Activated naive CD4-positive, alpha-beta T cell (primary cell): Measurements from ENCODE around the gene RBM14.
"Not testable (repeated sequence)": the region's sequence is repeated elsewhere in the genome, so short reads cannot be mapped to it uniquely, and the experiment has no call there.

Experiments
- DNase-seq, 4 experiments: peaks; one replicate each; lab custom pipeline; 2025; lab: John Stamatoyannopoulos, UW

RBM14 gene

GRCh38 chr11:66632952-66633351, 16.5 kb downstream of the RBM14 start:
- DNase-seq: no peak

- no peak for DNase-seq
Observed at GRCh38 chr11:66636411-66636810, 20.0 kb downstream of the RBM14 start.

GRCh38 chr11:66637557-66638176, 21.2 kb downstream of the RBM14 start:
- DNase-seq: no peak

- DNase-seq: peak; percentile 78 to 91 (median 90)
Observed at GRCh38 chr11:66638177-66639065, 22.0 kb downstream of the RBM14 start, which contains the start of gene RBM4. Gene RBM4, plus strand, starts transcription at chr11:66638703. Its CDS starts 1,009 bp downstream, at chr11:66639712.

- DNase-seq: peak in 2 of 4 experiments; percentile 23 to 42
Observed at GRCh38 chr11:66639066-66639813, 22.8 kb downstream of the RBM14 start.

GRCh38 chr11:66639814-66640340, 23.4 kb downstream of the RBM14 start:
- not testable (repeated sequence) for DNase-seq

GRCh38 chr11:66641834-66642233, 25.4 kb downstream of the RBM14 start:
- DNase-seq: no peak

- no peak for DNase-seq
Observed at GRCh38 chr11:66643745-66644437, 27.5 kb downstream of the RBM14 start.

- no peak for DNase-seq
Observed at GRCh38 chr11:66646828-66647227, 30.4 kb downstream of the RBM14 start.

GRCh38 chr11:66649903-66650302, 33.5 kb downstream of the RBM14 start:
- DNase-seq: no peak

GRCh38 chr11:66651016-66651415, 34.6 kb downstream of the RBM14 start:
- no peak for DNase-seq

- no peak for DNase-seq
Observed at GRCh38 chr11:66652651-66653050, 36.2 kb downstream of the RBM14 start.

GRCh38 chr11:66653123-66653522, 36.7 kb downstream of the RBM14 start:
- no peak for DNase-seq

- DNase-seq: no peak
Observed at GRCh38 chr11:66659763-66660162, 43.3 kb downstream of the RBM14 start.

GRCh38 chr11:66663741-66664296, 47.4 kb downstream of the RBM14 start:
- DNase-seq: no peak

GRCh38 chr11:66665369-66665768, 48.9 kb downstream of the RBM14 start:
- no peak for DNase-seq

- no peak for DNase-seq
Observed at GRCh38 chr11:66670816-66671215, 54.4 kb downstream of the RBM14 start.

GRCh38 chr11:66674964-66675602, 58.7 kb downstream of the RBM14 start:
- DNase-seq: no peak

- DNase-seq: no peak
Observed at GRCh38 chr11:66676282-66676919, 60.0 kb downstream of the RBM14 start.
